Stimulated activated naive CD4-positive, alpha-beta T cell treated with Interleukin-2 at 50 U/mL for 16 hours (primary cell): ENCODE measurements around the gene CSH1.
A peak's percentile ranks its signal among the peaks of the same experiment; 100 is the strongest.
"Not testable (repeated sequence)": the region's sequence is repeated elsewhere in the genome, so short reads cannot be mapped to it uniquely, and the experiment has no call there.

ENCODE experiments used
- DNase-seq: peaks from one replicate; lab custom pipeline; 2025; lab: John Stamatoyannopoulos, UW

The CSH1 gene

DNA sequence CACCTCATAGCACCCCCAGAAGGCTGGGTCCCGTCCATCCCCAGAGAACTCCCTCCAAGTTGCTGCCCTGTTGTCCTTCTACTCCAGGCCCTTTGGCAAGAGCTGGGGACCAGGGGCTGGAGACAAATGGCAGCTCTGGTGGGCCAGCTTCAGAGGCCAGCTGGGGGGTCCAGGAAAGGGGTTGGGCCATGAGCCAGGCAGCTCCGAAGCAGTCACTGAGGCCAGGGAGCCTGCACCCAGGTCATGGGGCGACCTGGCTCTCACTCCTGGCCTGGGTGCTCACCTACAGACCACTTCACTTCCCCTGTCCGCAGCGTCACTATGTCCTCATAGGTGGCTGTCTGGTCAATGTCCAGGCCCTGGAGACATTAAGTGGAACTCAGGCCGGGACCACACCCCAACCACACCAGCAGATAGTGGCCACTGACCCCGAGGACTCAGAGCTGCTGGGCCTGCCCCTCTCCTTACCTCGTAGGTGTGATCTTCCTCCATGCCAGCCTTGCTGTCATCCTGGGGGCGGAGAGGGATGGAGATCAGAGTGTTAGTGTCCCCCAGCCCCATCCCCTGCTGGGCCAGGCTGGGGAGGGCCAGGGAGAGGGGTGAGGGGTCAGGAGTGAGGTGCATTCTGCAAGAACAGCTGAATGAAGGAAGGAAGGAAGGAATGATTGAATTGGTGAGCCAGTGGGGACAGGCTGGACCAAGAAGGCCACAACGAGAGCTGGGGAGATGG is 32.8 kb upstream of the CSH1 start:
- DNase-seq: no peak

DNA sequence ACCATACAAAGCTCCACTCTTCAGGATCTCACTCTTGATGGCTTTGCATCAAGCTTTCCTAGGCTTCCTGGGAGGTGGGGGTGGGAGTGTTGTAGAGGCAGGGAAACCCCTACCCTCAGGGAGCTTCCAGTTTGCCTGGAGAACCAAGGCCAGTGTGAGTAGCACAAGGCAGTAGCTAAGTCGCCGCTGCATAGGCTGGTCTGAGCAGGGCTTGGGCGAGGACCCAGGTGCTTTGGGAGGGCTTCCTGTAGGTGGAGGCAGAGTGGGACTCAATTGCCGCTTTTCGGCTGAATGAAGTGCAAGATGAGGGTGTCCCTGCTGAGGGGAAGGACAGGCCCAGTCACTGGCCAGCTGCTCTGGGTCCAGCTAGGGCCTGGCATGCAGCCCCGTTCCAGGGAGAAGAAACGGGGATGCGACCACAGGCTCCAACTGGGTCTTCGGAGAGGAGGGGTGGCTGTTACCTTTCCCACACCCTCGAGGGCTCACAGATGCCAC is 31.8 kb upstream of the CSH1 start:
- no peak for DNase-seq

DNA sequence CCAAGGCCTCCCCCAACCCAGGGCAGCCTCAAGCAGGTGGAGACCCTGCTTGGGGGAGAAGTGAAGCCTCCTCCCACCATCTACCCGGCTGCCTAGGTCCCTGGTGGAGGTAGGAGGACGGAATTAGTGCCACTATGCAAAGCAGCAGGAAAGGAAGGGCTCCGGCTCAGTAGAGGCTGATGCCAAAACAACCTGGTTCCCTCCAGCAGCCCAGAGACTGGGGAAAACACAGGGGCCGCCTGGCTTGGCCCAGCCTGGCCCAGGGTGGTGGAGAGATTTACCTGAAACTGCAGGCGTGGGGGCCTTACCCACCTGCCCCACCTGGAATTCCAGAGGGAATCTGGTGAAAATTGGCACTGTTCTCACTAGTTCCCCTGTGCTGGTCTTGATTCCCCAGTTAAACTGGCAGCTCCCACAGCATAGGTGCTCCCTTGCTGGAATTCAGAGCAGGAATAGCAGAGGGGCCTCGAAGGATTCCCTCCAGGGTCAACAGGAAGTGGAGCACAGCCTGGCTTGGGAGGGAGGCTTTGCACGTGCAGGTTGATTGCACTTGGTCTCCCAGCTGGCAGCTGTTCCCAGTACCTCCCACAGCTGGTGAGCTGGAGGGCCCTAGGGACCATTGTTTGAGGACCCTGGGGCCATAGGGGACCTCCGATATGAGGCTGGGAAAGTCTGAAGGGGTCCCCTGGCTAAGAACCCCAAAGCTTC is 31.2 kb upstream of the CSH1 start:
- DNase-seq: no peak

DNA sequence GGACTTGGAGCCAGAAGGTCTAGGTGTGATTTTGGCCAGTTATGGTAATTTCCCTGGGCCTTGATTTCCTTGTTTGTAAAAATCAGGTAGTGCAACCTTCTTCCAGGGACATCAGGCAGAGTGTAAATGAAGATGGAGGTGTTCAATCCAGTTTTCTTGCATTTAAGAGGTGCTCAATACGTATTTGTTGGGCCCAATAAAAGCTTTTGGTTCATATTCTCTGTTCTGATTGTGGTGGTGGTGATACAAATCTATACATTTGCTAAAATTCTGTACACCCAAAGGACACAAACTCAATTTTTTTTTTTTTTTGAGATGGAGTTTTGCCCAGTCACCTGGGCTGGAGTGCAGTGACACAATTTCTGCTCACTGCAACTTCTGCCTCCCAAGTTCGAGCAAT is 29.8 kb upstream of the CSH1 start:
- DNase-seq: no peak

DNA sequence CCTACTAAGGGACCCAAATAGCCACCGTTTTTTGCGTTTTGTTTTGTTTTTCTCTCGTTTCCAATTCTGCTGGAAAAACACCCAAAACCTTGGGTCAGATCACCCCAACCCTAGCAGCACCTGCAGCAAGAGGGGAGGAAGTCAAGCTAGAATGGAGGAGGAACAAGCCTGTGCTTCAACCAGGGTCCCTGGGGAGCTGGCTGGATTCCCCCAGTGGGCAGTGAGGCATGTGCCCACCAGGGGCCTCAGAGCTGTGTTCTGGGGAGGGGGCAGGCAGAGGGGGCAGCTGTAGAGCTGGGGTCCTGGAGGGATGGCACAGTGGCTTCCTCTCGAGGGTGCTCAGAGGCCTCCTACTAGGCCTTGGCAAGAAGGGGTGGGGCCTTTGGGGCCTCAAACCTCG is 29.2 kb upstream of the CSH1 start:
- no peak for DNase-seq

DNA sequence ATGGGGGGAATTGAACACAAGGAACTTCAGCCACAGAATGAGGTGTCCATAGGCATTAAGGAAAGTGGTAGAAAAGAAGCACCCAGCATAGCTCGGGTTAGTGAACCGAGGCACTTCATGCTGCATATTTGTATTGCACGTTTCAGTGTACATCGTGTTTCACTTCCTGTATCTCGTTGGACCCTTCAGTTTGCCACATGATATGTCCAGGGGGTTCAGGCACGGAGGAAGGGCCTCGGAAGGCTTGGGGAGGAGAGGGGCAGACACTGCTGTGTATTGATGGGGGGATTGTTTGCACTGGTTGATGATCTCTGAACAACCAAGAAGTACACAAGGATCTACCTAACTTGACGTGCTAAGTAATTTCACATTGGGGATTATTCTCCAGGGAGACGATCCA is 26.0 kb upstream of the CSH1 start:
- not testable (repeated sequence) for DNase-seq

DNA sequence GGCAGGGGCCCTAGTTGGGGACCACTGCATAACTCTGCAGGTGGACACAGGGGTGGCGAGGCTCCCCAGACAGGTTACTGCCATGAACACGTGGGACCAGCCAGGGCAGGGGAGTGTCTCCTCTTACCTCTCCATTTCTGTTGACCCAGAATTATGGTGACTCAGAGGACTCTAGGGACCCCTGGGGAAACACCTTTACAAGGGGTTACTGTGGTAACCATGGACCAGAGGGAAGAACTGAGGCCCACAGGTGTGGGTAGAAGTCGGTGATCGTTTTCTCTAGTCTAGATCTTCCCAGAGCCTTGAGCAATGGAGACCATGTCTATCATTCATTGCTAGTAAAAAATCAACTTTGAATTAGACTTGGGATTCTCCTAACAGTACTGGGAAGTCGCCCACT is 24.4 kb upstream of the CSH1 start:
- not testable (repeated sequence) for DNase-seq

DNA sequence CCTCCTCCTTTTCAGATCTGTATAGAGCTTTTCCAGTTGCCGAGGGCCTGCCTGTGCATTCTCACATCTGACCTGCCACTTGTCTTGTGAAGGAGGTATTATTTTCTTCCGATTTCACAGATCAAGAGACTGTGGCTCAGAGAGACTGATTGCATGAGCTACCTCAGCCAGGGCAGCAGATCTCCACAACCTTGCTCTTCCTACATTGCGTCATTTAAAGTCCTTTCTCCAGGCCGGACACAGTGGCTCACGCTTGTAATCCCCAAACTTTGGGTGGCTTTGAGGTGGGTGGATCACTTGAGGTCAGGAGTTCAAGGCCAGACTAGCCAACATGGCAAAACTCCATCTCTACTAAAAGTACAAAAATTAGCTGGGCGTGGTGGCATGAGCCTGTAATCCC is 23.7 kb upstream of the CSH1 start:
- not testable (repeated sequence) for DNase-seq

DNA sequence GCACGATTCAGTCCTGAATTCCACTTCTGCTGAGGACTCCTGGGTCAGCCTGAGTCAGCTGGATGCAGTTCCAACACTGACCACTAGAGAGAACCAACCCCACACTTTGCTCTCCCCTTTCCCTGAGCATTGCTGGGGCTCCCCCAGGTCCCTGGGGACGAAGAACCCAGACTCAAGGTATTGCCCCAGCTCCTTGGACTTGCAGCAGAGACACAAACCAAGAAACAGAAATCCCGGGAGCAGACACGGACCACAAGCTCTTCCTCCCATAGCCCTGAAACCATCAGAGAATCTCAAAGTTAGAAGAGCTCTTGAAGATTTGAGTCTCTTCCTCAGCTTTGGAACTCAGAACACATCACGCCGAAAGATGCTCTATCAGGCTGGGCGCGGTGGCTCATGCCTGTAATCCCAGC is 22.9 kb upstream of the CSH1 start:
- DNase-seq: peak; percentile 39

DNA sequence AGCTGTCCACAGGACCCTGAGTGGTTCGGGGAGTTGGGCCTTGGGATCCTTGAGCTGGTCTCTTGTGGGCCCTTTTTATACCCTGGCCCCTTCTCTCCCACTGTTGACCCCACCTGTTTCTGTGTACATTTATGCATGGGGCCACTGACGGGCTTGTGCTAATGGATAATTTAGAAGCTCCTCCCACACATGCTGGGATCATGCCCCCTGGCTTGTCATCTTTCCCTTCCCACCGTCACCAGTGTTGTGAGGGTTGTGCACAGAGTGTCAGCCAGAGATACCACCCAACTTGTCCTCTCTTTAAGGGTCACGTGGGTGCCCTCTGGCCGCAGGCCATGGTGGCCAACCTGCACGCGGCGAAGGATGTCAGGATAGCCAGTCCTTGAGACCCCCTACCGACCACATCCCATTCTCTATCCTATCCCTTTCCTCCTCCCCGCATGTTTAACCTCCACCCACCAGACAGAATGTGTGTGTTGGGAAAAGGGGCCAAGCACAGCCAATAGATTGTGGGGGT is 22.5 kb upstream of the CSH1 start, which contains the start of gene GH1:
GH1 (minus strand) TSS at position 51 of the 517 bp plus-strand sequence. CDS start 63 bp downstream, outside the sequence.
- not testable (repeated sequence) for DNase-seq

DNA sequence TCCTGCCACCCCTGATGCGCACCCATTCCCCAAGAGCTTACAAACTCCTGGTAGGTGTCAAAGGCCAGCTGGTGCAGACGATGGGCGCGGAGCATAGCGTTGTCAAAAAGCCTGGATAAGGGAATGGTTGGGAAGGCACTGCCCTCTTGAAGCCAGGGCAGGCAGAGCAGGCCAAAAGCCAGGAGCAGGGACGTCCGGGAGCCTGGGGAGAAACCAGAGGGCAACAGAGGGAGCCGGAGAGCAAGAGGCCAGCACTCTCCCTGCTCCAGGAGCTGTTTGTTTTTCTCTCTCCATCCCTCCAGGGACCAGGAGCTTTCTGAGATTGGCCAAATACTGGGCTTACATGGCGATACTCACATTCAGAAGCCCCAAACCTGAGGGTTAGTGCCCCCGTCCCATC is 21.9 kb upstream of the CSH1 start:
- no peak for DNase-seq

DNA sequence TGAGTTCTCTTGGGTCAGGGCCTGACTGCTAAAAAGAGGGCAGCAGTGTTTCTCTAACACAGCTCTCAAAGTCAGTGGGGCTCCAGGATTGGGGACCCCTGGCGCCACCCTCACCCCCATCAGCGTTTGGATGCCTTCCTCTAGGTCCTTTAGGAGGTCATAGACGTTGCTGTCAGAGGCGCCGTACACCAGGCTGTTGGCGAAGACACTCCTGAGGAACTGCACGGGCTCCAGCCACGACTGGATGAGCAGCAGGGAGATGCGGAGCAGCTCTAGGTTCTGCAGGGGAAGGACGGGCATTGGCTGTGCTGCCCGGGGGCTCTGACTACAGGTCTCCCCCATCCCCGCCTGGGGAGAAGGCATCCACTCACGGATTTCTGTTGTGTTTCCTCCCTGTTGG is 21.3 kb upstream of the CSH1 start:
- no peak for DNase-seq

DNA sequence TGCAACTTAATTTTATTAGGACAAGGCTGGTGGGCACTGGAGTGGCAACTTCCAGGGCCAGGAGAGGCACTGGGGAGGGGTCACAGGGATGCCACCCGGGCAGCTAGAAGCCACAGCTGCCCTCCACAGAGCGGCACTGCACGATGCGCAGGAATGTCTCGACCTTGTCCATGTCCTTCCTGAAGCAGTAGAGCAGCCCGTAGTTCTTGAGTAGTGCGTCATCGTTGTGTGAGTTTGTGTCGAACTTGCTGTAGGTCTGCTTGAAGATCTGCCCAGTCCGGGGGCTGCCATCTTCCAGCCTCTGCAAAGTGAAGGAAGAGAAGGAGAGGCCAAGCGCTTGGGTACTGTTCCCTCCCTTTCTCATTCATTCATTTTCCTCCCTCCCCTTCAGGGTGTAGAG is 20.8 kb upstream of the CSH1 start:
- not testable (repeated sequence) for DNase-seq

DNA sequence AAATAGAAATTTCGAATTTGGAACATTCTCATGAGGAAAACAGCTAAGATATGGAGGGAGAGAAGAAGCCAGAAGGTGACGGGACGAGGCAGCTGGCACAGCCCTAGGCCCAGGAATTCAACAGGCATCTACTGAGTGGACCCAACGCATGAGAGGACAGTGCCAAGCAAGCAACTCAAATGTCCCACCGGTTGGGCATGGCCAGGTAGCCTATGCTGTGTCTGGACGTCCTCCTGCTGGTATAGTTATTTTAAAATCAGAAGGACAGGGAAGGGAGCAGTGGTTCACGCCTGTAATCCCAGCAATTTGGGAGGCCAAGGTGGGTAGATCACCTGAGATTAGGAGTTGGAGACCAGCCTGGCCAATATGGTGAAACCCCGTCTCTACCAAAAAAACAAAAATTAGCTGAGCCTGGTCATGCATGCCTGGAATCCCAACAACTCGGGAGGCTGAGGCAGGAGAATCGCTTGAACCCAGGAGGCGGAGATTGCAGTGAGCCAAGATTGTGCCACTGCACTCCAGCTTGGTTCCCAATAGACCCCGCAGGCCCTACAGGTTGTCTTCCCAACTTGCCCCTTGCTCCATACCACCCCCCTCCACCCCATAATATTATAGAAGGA is 20.3 kb upstream of the CSH1 start:
- DNase-seq: no peak

DNA sequence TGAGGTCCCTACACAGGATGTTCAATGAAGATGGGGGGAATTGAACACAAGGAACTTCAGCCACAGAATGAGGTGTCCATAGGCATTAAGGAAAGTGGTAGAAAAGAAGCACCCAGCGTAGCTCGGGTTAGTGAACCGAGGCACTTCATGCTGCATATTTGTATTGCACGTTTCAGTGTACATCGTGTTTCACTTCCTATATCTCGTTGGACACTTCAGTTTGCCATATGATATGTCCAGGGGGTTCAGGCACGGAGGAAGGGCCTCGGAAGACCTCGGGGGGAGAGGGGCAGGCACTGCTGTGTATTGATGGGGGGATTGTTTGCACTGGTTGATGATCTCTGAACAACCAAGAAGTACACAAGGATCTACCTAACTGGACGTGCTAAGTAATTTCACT is 19.4 kb upstream of the CSH1 start:
- not testable (repeated sequence) for DNase-seq

DNA sequence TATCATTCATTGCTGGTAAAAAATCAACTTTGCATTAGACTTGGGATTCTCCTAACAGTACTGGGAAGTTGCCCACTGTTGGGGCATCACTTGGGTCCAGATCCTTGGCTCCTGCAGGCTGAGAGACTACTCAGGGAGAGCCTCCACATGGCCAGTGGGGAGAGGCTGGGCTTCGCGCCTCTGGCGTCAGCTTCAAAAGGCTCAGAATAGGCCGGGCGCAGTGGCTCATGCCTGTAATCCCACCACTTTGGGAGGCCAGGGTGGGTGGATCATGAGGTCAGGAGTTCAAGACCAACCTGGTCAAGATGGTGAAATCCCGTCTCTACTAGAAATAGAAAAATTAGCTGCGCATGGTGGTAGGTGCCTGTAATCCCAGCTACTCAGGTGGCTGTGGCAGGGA is 18.1 kb upstream of the CSH1 start:
- DNase-seq: no peak

DNA sequence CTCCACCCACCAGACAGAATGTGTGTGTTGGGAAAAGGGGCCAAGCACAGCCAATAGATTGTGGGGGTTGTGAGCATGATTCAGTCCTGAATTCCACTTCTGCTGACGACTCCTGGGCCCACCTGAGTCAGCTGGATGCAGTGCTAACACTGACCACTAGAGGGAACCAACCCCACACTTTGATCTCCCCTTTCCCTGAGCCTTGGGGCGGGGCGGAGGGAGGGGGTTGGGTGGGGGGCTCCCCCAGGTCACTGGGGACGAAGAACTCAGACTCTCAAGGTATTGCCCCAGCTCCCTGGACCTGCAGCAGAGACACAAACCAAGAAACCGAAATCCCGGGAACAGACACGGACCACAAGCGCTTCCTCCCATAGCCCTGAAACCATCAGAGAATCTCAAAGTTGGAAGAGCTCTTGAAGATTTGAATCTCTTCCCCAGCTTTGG is 15.3 kb upstream of the CSH1 start:
- DNase-seq: peak; percentile 36

DNA sequence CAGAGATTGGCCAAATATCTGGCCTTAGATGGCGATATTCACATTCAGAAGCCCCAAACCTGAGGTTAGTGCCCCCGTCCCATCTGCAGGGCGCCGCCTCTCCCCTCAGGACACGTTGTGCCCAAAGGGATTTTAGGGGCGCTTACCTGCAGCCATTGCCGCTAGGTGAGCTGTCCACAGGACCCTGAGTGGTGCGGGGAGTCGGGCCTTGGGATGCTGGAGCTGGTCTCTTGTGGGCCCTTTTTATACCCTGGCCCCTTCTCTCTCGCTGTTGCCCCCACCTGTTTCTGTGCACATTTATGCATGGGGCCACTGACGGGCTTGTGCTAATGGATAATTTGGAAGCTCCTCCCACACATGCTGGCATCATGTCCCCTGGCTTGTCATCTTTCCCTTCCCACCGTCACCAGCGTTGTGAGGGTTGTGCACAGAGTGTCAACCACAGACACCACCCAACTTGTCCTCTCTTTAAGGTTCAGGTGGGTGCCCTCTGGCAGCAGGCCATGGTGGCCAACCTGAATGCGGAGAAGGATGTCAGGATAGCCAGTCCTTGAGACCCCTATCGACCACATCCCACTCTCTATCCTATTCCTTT is 14.8 kb upstream of the CSH1 start, which contains the start of gene CSHL1:
CSHL1 (minus strand) TSS at position 218 of the 595 bp plus-strand sequence; CDS start at position 156, 62 bp downstream.
- no peak for DNase-seq

DNA sequence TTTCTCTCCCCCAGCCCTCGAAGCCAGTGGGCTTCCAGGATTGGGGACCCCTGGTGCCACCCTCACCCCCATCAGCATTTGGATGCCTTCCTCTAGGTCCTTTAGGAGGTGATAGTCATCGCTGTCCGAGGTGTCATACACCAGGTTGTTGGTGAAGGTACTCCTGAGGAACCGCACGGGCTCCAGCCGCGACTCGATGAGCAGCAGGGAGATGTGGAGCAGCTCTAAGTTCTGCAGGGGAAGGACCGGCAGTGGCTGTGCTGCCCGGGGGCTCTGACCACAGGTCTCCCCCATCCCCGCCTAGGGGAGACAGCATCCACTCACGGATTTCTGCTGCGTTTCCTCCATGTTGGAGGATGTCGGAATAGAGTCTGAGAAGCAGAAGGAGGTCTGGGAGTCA is 13.7 kb upstream of the CSH1 start:
- DNase-seq: no peak

DNA sequence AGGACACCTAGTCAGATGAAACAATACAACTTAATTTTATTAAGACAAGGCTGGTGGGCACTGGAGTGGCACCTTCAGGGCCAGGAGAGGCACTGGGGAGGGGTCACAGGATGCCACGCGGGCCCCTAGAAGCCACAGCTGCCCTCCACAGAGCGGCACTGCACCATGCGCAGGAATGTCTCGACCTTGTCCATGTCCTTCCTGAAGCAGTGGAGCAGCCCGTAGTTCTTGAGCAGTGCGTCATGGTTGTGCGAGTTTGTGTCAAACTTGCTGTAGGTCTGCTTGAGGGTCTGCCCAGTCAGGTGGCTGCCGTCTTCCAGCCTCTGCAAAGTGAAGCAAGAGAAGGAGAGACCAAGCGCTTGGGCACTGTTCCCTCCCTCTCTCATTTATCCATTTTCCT is 13.2 kb upstream of the CSH1 start:
- DNase-seq: not testable (repeated sequence)

DNA sequence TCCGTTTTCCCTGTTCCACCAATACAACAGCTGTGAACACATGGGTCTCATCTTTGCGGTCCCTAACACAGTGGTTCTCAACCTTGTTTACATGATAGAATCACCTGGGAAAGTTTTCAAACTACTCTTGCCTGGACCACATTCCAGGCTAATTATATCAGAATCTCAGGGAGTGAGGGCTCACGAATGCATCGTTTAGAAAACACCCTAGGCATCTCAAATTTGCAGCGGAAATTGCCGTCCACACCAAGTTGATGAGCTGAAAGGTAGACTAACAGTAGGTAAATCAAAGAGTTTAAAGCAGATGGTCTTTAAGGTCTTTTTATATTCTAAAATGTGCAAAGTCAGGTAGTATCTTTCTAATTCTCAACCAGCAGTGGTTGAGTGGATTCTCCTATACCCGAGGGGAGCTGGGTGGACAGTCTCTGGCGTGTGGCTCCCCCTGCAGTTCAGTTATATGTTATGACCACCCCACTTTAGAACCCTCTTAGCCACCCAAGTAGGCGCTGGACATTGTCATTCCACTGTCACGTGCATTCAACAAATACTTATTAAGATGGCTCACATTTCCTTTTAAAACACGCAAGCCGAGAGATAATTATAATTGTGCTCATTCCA is 10.9 kb upstream of the CSH1 start:
- DNase-seq: not testable (repeated sequence)

DNA sequence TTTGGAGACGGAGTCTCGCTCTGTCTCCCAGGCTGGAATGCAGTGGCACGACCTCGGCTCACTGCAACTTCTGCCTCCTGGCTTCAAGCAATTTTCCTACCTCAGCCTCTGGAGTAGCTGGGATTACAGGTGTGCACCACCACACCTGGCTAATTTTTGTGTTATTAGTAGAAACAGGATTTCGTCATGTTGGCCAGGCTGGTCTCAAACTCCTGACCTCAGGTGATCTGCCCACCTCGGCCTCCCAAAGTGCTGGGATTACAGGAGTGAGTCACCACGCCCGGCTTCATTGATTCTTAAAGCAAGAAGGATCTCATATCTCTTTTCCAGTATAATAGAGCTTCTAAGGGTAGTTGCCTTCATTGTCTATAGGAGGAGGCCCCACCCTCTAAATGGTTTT is 8.4 kb upstream of the CSH1 start:
- not testable (repeated sequence) for DNase-seq
